ENCODE results near the gene XYLB. TPM values are rescaled to one million over a fixed set of nuclear protein-coding genes. Genes with fewer than 3 reads are reported as not detected.

Gene XYLB
- total RNA-seq, 1 experiment from 2014 or later, result 3.3 TPM

DNA sequence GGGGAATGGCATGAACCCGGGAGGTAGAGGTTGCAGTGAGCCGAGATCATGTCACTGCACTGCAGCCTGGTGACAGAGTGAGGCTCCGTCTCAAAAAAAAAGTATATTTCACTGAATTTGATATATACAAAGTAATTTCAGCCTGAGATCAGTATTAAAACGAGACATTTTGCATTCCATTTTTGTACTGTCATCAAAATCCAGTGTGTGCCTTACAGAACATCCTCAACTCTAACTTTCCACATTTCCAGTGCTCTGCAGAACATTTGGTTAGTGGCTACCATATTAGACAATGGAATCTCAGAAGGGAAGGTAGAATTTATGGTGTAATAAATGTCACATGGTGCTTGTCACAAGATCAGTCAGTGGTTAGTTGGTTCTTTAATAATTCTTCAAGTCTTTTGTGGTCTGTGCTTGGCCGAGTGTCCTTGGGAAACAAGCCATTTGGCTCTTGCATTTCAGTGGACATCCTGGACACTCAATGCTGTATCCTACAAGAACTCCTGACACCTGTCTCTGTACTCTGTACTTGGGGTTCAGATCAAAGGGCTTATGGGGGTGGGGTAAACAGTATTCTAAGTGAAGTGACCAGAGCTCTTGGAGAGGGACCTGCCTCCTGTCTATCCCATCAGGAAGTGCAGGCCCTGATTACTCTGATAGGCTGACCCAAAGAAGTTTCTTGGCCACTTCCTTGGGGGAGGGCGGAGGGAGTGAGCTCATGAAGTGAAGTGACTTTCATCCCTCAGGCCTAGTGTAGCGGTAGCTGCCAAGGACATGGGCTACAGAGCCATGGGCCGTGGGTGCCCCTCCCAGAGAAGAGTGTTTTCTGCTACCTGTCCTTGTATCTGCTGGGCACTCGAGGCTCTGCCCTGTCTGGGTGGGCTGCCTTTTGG, 110.8 kb downstream of the XYLB start:
- no peaks in the 10 kb centered on the region for H3K27me3 Mint-ChIP-seq (ENCODE audit: low read depth)
- DNase-seq (ENCODE audit: low spot score) (no peak), ATAC-seq (no peak)
- ChIA-PET CTCF (interaction anchor here (0.7 to 1.3 kb wide), 4 partner anchors 10 to 111 kb away, joined by 3 to 5 read pairs (median 4); partner anchors contain the start of gene XYLB), POLR2A (interaction anchor here (0.6 kb wide), 2 partner anchors 40 to 249 kb away, joined by 4 to 7 read pairs; no protein-coding TSS in a partner anchor)
- H3K36me3 Mint-ChIP-seq, result peaks cover 2% of the 10 kb centered on the region; the same call in 1 of the 2 replicates
- TF ChIP-seq ZNF423 (CRISPR knock-in tag; IDR thresholded peaks at IDR 0.05) (no peak), ZNF671 (CRISPR knock-in tag; IDR thresholded peaks at IDR 0.05) (no peak), SMAD3 (CRISPR knock-in tag; IDR thresholded peaks at IDR 0.05; ENCODE audit: borderline replicate concordance) (no peak), SMAD4 (CRISPR knock-in tag; IDR thresholded peaks at IDR 0.05) (no peak), SP1 (CRISPR knock-in tag; conservative IDR thresholded peaks at IDR 0.05) (no peak)
- TF ChIP-seq, protein P1, sequence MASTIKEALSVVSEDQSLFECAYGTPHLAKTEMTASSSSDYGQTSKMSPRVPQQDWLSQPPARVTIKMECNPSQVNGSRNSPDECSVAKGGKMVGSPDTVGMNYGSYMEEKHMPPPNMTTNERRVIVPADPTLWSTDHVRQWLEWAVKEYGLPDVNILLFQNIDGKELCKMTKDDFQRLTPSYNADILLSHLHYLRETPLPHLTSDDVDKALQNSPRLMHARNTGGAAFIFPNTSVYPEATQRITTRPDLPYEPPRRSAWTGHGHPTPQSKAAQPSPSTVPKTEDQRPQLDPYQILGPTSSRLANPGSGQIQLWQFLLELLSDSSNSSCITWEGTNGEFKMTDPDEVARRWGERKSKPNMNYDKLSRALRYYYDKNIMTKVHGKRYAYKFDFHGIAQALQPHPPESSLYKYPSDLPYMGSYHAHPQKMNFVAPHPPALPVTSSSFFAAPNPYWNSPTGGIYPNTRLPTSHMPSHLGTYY (CRISPR knock-in tag; IDR thresholded peaks at IDR 0.05), result no peak
- TF ChIP-seq, protein P2, sequence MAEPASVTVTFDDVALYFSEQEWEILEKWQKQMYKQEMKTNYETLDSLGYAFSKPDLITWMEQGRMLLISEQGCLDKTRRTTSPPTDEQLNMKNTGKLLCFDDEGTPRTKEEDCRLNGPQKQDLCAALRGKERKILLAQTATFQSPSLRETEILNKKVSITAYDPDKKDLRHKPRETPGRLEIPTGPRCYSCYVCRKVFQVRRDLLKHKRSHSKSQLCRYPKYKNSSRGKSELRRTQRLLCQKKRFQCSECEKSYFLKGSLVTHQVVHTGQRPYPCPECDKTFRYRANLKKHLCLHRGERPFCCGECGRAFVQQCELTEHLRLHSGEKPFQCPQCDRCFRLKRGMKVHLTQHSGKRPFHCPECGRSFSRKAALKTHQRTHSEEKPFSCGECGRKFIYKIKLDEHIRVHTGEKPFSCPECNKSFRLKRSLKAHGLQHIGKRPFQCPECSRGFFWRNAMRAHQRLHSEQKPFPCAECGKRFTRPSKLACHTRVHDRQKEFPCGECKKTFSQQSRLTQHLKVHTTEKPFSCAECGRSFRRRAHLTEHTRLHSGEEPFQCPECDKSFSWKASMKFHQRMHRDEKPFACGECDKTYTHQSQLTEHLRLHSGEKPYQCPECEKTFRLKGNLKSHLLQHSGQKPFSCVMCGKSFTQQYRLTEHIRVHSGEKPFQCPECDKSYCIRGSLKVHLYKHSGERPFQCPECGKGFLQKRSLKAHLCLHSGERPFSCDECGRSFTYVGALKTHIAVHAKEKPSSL (CRISPR knock-in tag; conservative IDR thresholded peaks at IDR 0.05), result no peak
- TF ChIP-seq, protein P3, sequence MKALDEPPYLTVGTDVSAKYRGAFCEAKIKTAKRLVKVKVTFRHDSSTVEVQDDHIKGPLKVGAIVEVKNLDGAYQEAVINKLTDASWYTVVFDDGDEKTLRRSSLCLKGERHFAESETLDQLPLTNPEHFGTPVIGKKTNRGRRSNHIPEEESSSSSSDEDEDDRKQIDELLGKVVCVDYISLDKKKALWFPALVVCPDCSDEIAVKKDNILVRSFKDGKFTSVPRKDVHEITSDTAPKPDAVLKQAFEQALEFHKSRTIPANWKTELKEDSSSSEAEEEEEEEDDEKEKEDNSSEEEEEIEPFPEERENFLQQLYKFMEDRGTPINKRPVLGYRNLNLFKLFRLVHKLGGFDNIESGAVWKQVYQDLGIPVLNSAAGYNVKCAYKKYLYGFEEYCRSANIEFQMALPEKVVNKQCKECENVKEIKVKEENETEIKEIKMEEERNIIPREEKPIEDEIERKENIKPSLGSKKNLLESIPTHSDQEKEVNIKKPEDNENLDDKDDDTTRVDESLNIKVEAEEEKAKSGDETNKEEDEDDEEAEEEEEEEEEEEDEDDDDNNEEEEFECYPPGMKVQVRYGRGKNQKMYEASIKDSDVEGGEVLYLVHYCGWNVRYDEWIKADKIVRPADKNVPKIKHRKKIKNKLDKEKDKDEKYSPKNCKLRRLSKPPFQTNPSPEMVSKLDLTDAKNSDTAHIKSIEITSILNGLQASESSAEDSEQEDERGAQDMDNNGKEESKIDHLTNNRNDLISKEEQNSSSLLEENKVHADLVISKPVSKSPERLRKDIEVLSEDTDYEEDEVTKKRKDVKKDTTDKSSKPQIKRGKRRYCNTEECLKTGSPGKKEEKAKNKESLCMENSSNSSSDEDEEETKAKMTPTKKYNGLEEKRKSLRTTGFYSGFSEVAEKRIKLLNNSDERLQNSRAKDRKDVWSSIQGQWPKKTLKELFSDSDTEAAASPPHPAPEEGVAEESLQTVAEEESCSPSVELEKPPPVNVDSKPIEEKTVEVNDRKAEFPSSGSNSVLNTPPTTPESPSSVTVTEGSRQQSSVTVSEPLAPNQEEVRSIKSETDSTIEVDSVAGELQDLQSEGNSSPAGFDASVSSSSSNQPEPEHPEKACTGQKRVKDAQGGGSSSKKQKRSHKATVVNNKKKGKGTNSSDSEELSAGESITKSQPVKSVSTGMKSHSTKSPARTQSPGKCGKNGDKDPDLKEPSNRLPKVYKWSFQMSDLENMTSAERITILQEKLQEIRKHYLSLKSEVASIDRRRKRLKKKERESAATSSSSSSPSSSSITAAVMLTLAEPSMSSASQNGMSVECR (CRISPR knock-in tag; IDR thresholded peaks at IDR 0.05; ENCODE audit: borderline replicate concordance), result no peak
- TF ChIP-seq, protein P4, sequence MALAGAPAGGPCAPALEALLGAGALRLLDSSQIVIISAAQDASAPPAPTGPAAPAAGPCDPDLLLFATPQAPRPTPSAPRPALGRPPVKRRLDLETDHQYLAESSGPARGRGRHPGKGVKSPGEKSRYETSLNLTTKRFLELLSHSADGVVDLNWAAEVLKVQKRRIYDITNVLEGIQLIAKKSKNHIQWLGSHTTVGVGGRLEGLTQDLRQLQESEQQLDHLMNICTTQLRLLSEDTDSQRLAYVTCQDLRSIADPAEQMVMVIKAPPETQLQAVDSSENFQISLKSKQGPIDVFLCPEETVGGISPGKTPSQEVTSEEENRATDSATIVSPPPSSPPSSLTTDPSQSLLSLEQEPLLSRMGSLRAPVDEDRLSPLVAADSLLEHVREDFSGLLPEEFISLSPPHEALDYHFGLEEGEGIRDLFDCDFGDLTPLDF (CRISPR knock-in tag; IDR thresholded peaks at IDR 0.05), result no peak
- TF ChIP-seq, protein P5, sequence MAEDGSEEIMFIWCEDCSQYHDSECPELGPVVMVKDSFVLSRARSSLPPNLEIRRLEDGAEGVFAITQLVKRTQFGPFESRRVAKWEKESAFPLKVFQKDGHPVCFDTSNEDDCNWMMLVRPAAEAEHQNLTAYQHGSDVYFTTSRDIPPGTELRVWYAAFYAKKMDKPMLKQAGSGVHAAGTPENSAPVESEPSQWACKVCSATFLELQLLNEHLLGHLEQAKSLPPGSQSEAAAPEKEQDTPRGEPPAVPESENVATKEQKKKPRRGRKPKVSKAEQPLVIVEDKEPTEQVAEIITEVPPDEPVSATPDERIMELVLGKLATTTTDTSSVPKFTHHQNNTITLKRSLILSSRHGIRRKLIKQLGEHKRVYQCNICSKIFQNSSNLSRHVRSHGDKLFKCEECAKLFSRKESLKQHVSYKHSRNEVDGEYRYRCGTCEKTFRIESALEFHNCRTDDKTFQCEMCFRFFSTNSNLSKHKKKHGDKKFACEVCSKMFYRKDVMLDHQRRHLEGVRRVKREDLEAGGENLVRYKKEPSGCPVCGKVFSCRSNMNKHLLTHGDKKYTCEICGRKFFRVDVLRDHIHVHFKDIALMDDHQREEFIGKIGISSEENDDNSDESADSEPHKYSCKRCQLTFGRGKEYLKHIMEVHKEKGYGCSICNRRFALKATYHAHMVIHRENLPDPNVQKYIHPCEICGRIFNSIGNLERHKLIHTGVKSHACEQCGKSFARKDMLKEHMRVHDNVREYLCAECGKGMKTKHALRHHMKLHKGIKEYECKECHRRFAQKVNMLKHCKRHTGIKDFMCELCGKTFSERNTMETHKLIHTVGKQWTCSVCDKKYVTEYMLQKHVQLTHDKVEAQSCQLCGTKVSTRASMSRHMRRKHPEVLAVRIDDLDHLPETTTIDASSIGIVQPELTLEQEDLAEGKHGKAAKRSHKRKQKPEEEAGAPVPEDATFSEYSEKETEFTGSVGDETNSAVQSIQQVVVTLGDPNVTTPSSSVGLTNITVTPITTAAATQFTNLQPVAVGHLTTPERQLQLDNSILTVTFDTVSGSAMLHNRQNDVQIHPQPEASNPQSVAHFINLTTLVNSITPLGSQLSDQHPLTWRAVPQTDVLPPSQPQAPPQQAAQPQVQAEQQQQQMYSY (CRISPR knock-in tag; IDR thresholded peaks at IDR 0.05), result no peak
- TF ChIP-seq, protein P6, sequence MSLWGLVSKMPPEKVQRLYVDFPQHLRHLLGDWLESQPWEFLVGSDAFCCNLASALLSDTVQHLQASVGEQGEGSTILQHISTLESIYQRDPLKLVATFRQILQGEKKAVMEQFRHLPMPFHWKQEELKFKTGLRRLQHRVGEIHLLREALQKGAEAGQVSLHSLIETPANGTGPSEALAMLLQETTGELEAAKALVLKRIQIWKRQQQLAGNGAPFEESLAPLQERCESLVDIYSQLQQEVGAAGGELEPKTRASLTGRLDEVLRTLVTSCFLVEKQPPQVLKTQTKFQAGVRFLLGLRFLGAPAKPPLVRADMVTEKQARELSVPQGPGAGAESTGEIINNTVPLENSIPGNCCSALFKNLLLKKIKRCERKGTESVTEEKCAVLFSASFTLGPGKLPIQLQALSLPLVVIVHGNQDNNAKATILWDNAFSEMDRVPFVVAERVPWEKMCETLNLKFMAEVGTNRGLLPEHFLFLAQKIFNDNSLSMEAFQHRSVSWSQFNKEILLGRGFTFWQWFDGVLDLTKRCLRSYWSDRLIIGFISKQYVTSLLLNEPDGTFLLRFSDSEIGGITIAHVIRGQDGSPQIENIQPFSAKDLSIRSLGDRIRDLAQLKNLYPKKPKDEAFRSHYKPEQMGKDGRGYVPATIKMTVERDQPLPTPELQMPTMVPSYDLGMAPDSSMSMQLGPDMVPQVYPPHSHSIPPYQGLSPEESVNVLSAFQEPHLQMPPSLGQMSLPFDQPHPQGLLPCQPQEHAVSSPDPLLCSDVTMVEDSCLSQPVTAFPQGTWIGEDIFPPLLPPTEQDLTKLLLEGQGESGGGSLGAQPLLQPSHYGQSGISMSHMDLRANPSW (CRISPR knock-in tag; conservative IDR thresholded peaks at IDR 0.05; ENCODE audit: low read depth), result no peak
- H3K4me1 Mint-ChIP-seq, result peaks cover 51% of the 10 kb centered on the region
- H3K27ac Mint-ChIP-seq, result no peak overlapping the region; the same call in 1 of the 2 replicates
- no peaks in the 10 kb centered on the region for H3K9me3 Mint-ChIP-seq
- H3K4me3 Mint-ChIP-seq, result no peak overlapping the region; the same call in none of the 2 replicates
